Naive B cell (primary cell): ENCODE results near the gene KATNIP. TPM values are rescaled to one million over a fixed set of nuclear protein-coding genes. Genes with fewer than 3 reads are reported as not detected.
A peak's percentile ranks its signal among the peaks of the same experiment; 100 is the strongest.

Experiments
- ATAC-seq, 2 donors: fragments of 150-1000 bp; cut with Tn5 transposase; 2 replicates each; pipeline ENCODE4 v1.10.0; 2021; ENCODE audit warnings: low read depth in 2 of 2, mild to moderate bottlenecking in 2 of 2, moderate library complexity in 2 of 2
- DNase-seq: peaks from one replicate; pipeline ENCODE4 v3.0.0; 2022
- H3K27ac Mint-ChIP-seq, 6 donors: one replicate each; pipeline ENCODE4 v1.8.0; 2020 to 2022; ENCODE audit warnings: mild to moderate bottlenecking in 6 of 6, mixed read lengths in 6 of 6, moderate library complexity in 5 of 6, inconsistent platforms in 2 of 6
- H3K27me3 Mint-ChIP-seq, 3 donors: one replicate each; pipeline ENCODE4 v1.8.0; 2021 to 2022; ENCODE audit warnings: mixed read lengths in 3 of 3, mild to moderate bottlenecking in 1 of 3
- H3K36me3 Mint-ChIP-seq, 2 donors: one replicate each; pipeline ENCODE4 v1.8.0; 2020 to 2022; ENCODE audit warnings: mixed read lengths in 2 of 2, inconsistent platforms in 1 of 2, mild to moderate bottlenecking in 1 of 2
- H3K4me1 Mint-ChIP-seq, 3 donors: one replicate each; pipeline ENCODE4 v1.8.0; 2020 to 2022; ENCODE audit warnings: mixed read lengths in 3 of 3, inconsistent platforms in 1 of 3, mild to moderate bottlenecking in 1 of 3, moderate library complexity in 1 of 3
- H3K4me3 Mint-ChIP-seq, 8 donors: one replicate each; pipeline ENCODE4 v1.8.0; 2020 to 2022; ENCODE audit warnings: mild to moderate bottlenecking in 8 of 8, mixed read lengths in 8 of 8, moderate library complexity in 8 of 8, inconsistent platforms in 2 of 8
- H3K9me3 Mint-ChIP-seq, 7 donors: one replicate each; pipeline ENCODE4 v1.8.0; 2020 to 2022; ENCODE audit warnings: mixed read lengths in 7 of 7, mild to moderate bottlenecking in 5 of 7, inconsistent platforms in 2 of 7, moderate library complexity in 1 of 7
- polyA plus RNA-seq, 6 donors: library from polyadenylated mRNA; unstranded; fragments of 300-500 nt; fragmentation: Illumina TruSeq; gene quantifications; one replicate each; pipeline ENCODE4 v1.2.3, GENCODE V29; 2021; ENCODE audit warnings: low read depth in 6 of 6

The KATNIP gene
- polyA plus RNA-seq, 6 donors from 2014 or later = 2.2 to 13.1 (median 4.6) TPM

- Mint-ChIP-seq H3K9me3 (no peaks in the 10 kb centered on the region), H3K4me1 (no peaks in the 10 kb centered on the region), H3K27me3 (no peaks in the 10 kb centered on the region), H3K36me3 (no peaks in the 10 kb centered on the region), H3K27ac (peak overlapping the region in 1 of 6 donors; percentile 46), H3K4me3 (no peak overlapping the region)
- no peak for ATAC-seq
- DNase-seq = no peak
These were observed 22.8 kb downstream of the KATNIP start for GRCh38 chr16:27572711-27573110.

- Mint-ChIP-seq H3K4me3 (no peak overlapping the region), H3K9me3 (no peaks in the 10 kb centered on the region), H3K4me1 (no peaks in the 10 kb centered on the region), H3K27me3 (no peaks in the 10 kb centered on the region), H3K27ac (no peak overlapping the region), H3K36me3 (peaks cover under 1 to 9% of the 10 kb centered on the region in 2 donors)
- DNase-seq (no peak), ATAC-seq (no peak)
These were observed 26.8 kb downstream of the KATNIP start for GRCh38 chr16:27576729-27577128.

GRCh38 chr16:27579087-27579980, 29.4 kb downstream of the KATNIP start:
- Mint-ChIP-seq H3K9me3 (peaks cover 0 to 1% (median 0%) of the 10 kb centered on the region in 7 donors), H3K4me1 (no peaks in the 10 kb centered on the region), H3K4me3 (no peak overlapping the region), H3K27me3 (no peaks in the 10 kb centered on the region), H3K27ac (no peak overlapping the region), H3K36me3 (peaks cover 16 to 35% of the 10 kb centered on the region in 2 donors)
- ATAC-seq (no peak), DNase-seq (no peak)

GRCh38 chr16:27582883-27583282, 32.9 kb downstream of the KATNIP start:
- Mint-ChIP-seq H3K4me3 (no peak overlapping the region), H3K36me3 (peaks cover 21 to 35% of the 10 kb centered on the region in 2 donors), H3K27me3 (no peaks in the 10 kb centered on the region), H3K9me3 (peaks cover 0 to 1% (median 0%) of the 10 kb centered on the region in 7 donors), H3K27ac (no peak overlapping the region), H3K4me1 (no peaks in the 10 kb centered on the region)
- DNase-seq (no peak), ATAC-seq (no peak)

- Mint-ChIP-seq H3K9me3 (peaks cover 0 to 1% (median 0%) of the 10 kb centered on the region in 7 donors), H3K27ac (peak overlapping the region in 1 of 6 donors; percentile 21), H3K27me3 (no peaks in the 10 kb centered on the region), H3K4me1 (no peaks in the 10 kb centered on the region), H3K4me3 (no peak overlapping the region), H3K36me3 (peaks cover 21 to 35% of the 10 kb centered on the region in 2 donors)
- DNase-seq (no peak), ATAC-seq (no peak)
These were observed 33.7 kb downstream of the KATNIP start for GRCh38 chr16:27583634-27584033.

GRCh38 chr16:27585200-27585599, 35.3 kb downstream of the KATNIP start:
- Mint-ChIP-seq H3K4me1 (no peaks in the 10 kb centered on the region), H3K36me3 (peaks cover 21 to 43% of the 10 kb centered on the region in 2 donors), H3K9me3 (peaks cover 0 to 14% (median 4%) of the 10 kb centered on the region in 7 donors), H3K27ac (no peak overlapping the region), H3K27me3 (no peaks in the 10 kb centered on the region), H3K4me3 (no peak overlapping the region)
- no peak for DNase-seq
- ATAC-seq = no peak

- Mint-ChIP-seq H3K27ac (no peak overlapping the region), H3K9me3 (peaks cover 0 to 17% (median 5%) of the 10 kb centered on the region in 7 donors), H3K4me3 (no peak overlapping the region), H3K4me1 (no peaks in the 10 kb centered on the region), H3K36me3 (peaks cover 27 to 45% of the 10 kb centered on the region in 2 donors), H3K27me3 (no peaks in the 10 kb centered on the region)
- DNase-seq = no peak
- ATAC-seq = no peak
These were observed 36.8 kb downstream of the KATNIP start for GRCh38 chr16:27586711-27587110.

- DNase-seq (no peak), ATAC-seq (no peak)
- H3K27ac Mint-ChIP-seq = peak overlapping the region in 1 of 6 donors; percentile 85
- peaks cover 0 to 17% (median 5%) of the 10 kb centered on the region in 7 donors for H3K9me3 Mint-ChIP-seq
- H3K4me1 Mint-ChIP-seq = peaks cover 3 to 9% (median 5%) of the 10 kb centered on the region in 3 donors
- peaks cover 17 to 32% of the 10 kb centered on the region in 2 donors for H3K36me3 Mint-ChIP-seq
- no peak overlapping the region for H3K4me3 Mint-ChIP-seq
- no peaks in the 10 kb centered on the region for H3K27me3 Mint-ChIP-seq
These were observed 38.1 kb downstream of the KATNIP start for GRCh38 chr16:27588057-27588456.

GRCh38 chr16:27591837-27592236, 41.9 kb downstream of the KATNIP start:
- Mint-ChIP-seq H3K27me3 (no peaks in the 10 kb centered on the region), H3K9me3 (peaks cover 0 to 17% (median 5%) of the 10 kb centered on the region in 7 donors), H3K4me3 (no peak overlapping the region), H3K36me3 (peaks cover 7 to 19% of the 10 kb centered on the region in 2 donors), H3K27ac (peak overlapping the region in 2 of 6 donors; percentile 11 to 70), H3K4me1 (peaks cover 4 to 9% (median 6%) of the 10 kb centered on the region in 3 donors)
- ATAC-seq (no peak), DNase-seq (no peak)

DNA sequence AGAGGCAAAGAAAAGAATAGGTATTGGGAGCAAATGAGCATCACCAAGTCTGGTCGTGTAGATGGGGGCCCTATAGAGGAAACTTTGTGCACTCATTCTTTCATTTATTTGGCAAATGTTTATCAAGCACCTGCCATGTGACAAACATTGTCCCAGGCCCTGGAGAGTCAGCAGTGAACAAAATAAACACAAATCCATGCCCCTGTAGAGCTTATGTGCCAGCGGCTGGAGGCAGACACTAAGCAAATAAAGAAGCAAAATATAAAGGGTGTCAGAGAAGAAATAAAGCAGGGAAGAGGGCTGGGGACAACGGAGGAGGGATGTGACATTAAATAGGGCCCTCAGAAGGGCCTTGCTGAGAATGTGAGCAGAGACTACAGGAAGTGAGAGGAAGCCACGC, 45.5 kb downstream of the KATNIP start:
- Mint-ChIP-seq H3K9me3 (peaks cover 0 to 3% (median 0%) of the 10 kb centered on the region in 7 donors), H3K27ac (peak overlapping the region in 1 of 6 donors; percentile 26)
- DNase-seq = no peak

GRCh38 chr16:27595993-27596392, 46.0 kb downstream of the KATNIP start:
- Mint-ChIP-seq H3K36me3 (peaks cover 0 to 5% of the 10 kb centered on the region in 2 donors), H3K9me3 (no peaks in the 10 kb centered on the region), H3K4me1 (peaks cover 6 to 9% (median 9%) of the 10 kb centered on the region in 3 donors), H3K27me3 (no peaks in the 10 kb centered on the region), H3K4me3 (no peak overlapping the region), H3K27ac (peak overlapping the region in 3 of 6 donors; percentile 8 to 67 (median 25))
- ATAC-seq (no peak), DNase-seq (no peak)

More for the DNA sequence above, 45.5 kb downstream of the KATNIP start:
- H3K27me3 Mint-ChIP-seq = no peaks in the 10 kb centered on the region
- H3K36me3 Mint-ChIP-seq = peaks cover 5 to 10% of the 10 kb centered on the region in 2 donors
- no peak for ATAC-seq
- H3K4me1 Mint-ChIP-seq = peaks cover 6 to 9% (median 9%) of the 10 kb centered on the region in 3 donors
- no peak overlapping the region for H3K4me3 Mint-ChIP-seq

- DNase-seq = no peak
- Mint-ChIP-seq H3K36me3 (peaks cover 0 to 5% of the 10 kb centered on the region in 2 donors), H3K4me1 (peaks cover 6 to 9% (median 9%) of the 10 kb centered on the region in 3 donors), H3K9me3 (no peaks in the 10 kb centered on the region), H3K4me3 (no peak overlapping the region), H3K27ac (peak overlapping the region in 2 of 6 donors; percentile 8 to 67), H3K27me3 (no peaks in the 10 kb centered on the region)
- no peak for ATAC-seq
These were observed 46.5 kb downstream of the KATNIP start for GRCh38 chr16:27596411-27596810.

- peaks cover 6 to 9% (median 7%) of the 10 kb centered on the region in 3 donors for H3K4me1 Mint-ChIP-seq
- no peak for ATAC-seq
- H3K9me3 Mint-ChIP-seq = no peaks in the 10 kb centered on the region
These were observed 47.4 kb downstream of the KATNIP start for GRCh38 chr16:27597361-27597760.

GRCh38 chr16:27598220-27598619, 48.3 kb downstream of the KATNIP start:
- Mint-ChIP-seq H3K4me1 (peaks cover 0 to 5% (median 0%) of the 10 kb centered on the region in 3 donors), H3K9me3 (no peaks in the 10 kb centered on the region), H3K4me3 (no peak overlapping the region), H3K36me3 (peaks cover 0 to 5% of the 10 kb centered on the region in 2 donors), H3K27me3 (no peaks in the 10 kb centered on the region), H3K27ac (no peak overlapping the region)
- DNase-seq (no peak), ATAC-seq (no peak)

More at GRCh38 chr16:27597361-27597760, 47.4 kb downstream of the KATNIP start:
- H3K36me3 Mint-ChIP-seq = peaks cover 0 to 5% of the 10 kb centered on the region in 2 donors
- H3K27me3 Mint-ChIP-seq = no peaks in the 10 kb centered on the region
- no peak overlapping the region for H3K4me3 Mint-ChIP-seq
- DNase-seq = no peak
- H3K27ac Mint-ChIP-seq = no peak overlapping the region
